K562 (cell line): Measurements from ENCODE around the gene EML2. TPM values are rescaled to one million over a fixed set of nuclear protein-coding genes. Genes with fewer than 3 reads are reported as not detected.

ENCODE experiments used
- CHD4 ChIP-seq: fragments of 200-600 bp; sonication (generic); IDR thresholded peaks from 3 replicates; pipeline ENCODE4 v1.6.1; 2012; ENCODE audit warnings: low read depth, mild to moderate bottlenecking, mixed read lengths, low read length, inconsistent platforms; ENCODE audit not compliant: insufficient read depth, insufficient replicate concordance, poor library complexity, severe bottlenecking
- DLX4 ChIP-seq: fragments of 250-450 bp; sonication (Bioruptor Pico); IDR thresholded peaks from 2 replicates; pipeline ENCODE4 v1.6.1; 2021; ENCODE audit warnings: mild to moderate bottlenecking
- E2F8 ChIP-seq: fragments of 450-650 bp; IDR thresholded peaks from 2 replicates; pipeline ENCODE4 v1.7.1; 2018; ENCODE audit warnings: mild to moderate bottlenecking, low read depth; ENCODE audit not compliant: partially characterized antibody
- EP300 ChIP-seq: IDR thresholded peaks from 2 replicates; pipeline ENCODE4 v1.6.1; 2012; ENCODE audit warnings: low read length, improper control_type of control experiment
- ERF ChIP-seq: fragments of 450-650 bp; formaldehyde crosslinking; IDR thresholded peaks from 2 replicates; pipeline ENCODE4 v1.4.0; 2020; ENCODE audit warnings: mild to moderate bottlenecking, mixed read lengths
- ETV5 ChIP-seq: sonication (generic); formaldehyde crosslinking; IDR thresholded peaks from 2 replicates; pipeline ENCODE4 v1.4.0; 2020; ENCODE audit warnings: low read depth, mild to moderate bottlenecking, missing genetic modification reagents
- HCFC1 ChIP-seq: IDR thresholded peaks from 2 replicates; pipeline ENCODE4 v1.6.1; 2012; ENCODE audit warnings: low read depth, low read length, improper control_type of control experiment
- HDGF ChIP-seq: fragments of 450-650 bp; IDR thresholded peaks from 2 replicates; pipeline ENCODE4 v1.6.1; 2016
- HEY1 ChIP-seq: fragments of 250-450 bp; sonication (Bioruptor Pico); IDR thresholded peaks from 2 replicates; pipeline ENCODE4 v1.5.0; 2020; ENCODE audit warnings: mild to moderate bottlenecking, moderate library complexity, borderline replicate concordance
- KLF13 ChIP-seq: fragments of 450-650 bp; IDR thresholded peaks from 2 replicates; pipeline ENCODE4 v1.6.1; 2016; ENCODE audit warnings: missing genetic modification characterization, low read depth, mild to moderate bottlenecking, missing compliant biosample characterization, moderate library complexity, borderline replicate concordance
- PRMT5 ChIP-seq: sonication (generic); formaldehyde crosslinking; IDR thresholded peaks from 2 replicates; pipeline ENCODE4 v1.5.0; 2020; ENCODE audit warnings: missing genetic modification reagents
- RBM34 ChIP-seq: fragments of 200-400 bp; formaldehyde crosslinking; IDR thresholded peaks from 2 replicates; pipeline ENCODE4 v1.6.1; 2018; ENCODE audit warnings: low read length, borderline replicate concordance; ENCODE audit not compliant: insufficient read depth
- RERE ChIP-seq: sonication (generic); formaldehyde crosslinking; IDR thresholded peaks from 2 replicates; pipeline ENCODE4 v1.8.0; 2023; ENCODE audit warnings: missing genetic modification reagents, mild to moderate bottlenecking, borderline replicate concordance
- SNAPC5 ChIP-seq: fragments of 250-450 bp; sonication (Bioruptor Pico); IDR thresholded peaks from 2 replicates; pipeline ENCODE4 v1.8.0; 2021; ENCODE audit warnings: moderate library complexity, mild to moderate bottlenecking, inconsistent platforms
- SUPT5H ChIP-seq: fragments of 450-650 bp; IDR thresholded peaks from 2 replicates; pipeline ENCODE4 v1.6.1; 2016
- TAF9B ChIP-seq: fragments of 450-650 bp; IDR thresholded peaks from 2 replicates; pipeline ENCODE4 v1.6.1; 2018; ENCODE audit warnings: mild to moderate bottlenecking; ENCODE audit not compliant: partially characterized antibody
- USF2 ChIP-seq: sonication (generic); formaldehyde crosslinking; IDR thresholded peaks from 2 replicates; pipeline ENCODE4 v1.5.0; 2020; ENCODE audit warnings: missing genetic modification reagents
- ZNF12 ChIP-seq: sonication (generic); formaldehyde crosslinking; IDR thresholded peaks from 2 replicates; pipeline ENCODE4 v1.4.0; 2020; ENCODE audit warnings: mild to moderate bottlenecking, missing genetic modification reagents
- ZNF217 ChIP-seq: sonication (generic); formaldehyde crosslinking; IDR thresholded peaks from 2 replicates; pipeline ENCODE4 v1.8.0; 2022; ENCODE audit warnings: mild to moderate bottlenecking, missing genetic modification reagents
- polyA plus RNA-seq, 8 experiments: library from polyadenylated mRNA; depleted of rRNA in 4 of 8; stranded (reverse) in 5 of 8; unstranded in 3 of 8; fragments of >200 nt; fragmentation: Nextera tagmentation in 2 of 8; fragmentation: Illumina TruSeq in 1 of 8; extraction: Ambion mirVana in 2 of 8; extraction: Trizol in 1 of 8; gene quantifications; 2 replicates each; pipeline versions ENCODE4 v1.2.1 to v1.2.3, GENCODE V29; 2011 to 2014; ENCODE audit warnings: inconsistent platforms in 1 of 8, missing spikeins in 1 of 8
- total RNA-seq, 7 experiments: library from RNA; depleted of rRNA in 6 of 7; stranded (reverse); fragments of >200 nt in 6 of 7; fragmentation: Illumina TruSeq in 2 of 7; extraction: Trizol in 2 of 7; gene quantifications; 2 replicates each; pipeline versions ENCODE4 v1.2.1 to v1.2.3, GENCODE V29; 2011 to 2021; ENCODE audit warnings: low replicate concordance in 1 of 7

The EML2 gene
- total and polyA plus RNA-seq, 9 of the 15 experiments (the other 6 are each of a cell fraction or from before 2014, with no cell fraction given) = 2.6 to 69.6 (median 24.8) TPM

- TF ChIP-seq RBM34 (no peak), DLX4 (CRISPR knock-in tag) (no peak), HCFC1 (no peak), E2F8 (no peak), SNAPC5 (CRISPR knock-in tag) (no peak), SUPT5H (peak; percentile 89; the same call in 1 of the 2 replicates), ZNF217 (CRISPR knock-in tag) (no peak), TAF9B (peak; percentile 49), PRMT5 (no peak), EP300 (no peak), ERF (CRISPR knock-in tag) (no peak), ZNF12 (no peak; the same call in 1 of the 2 replicates), ETV5 (CRISPR knock-in tag) (no peak), HEY1 (CRISPR knock-in tag) (no peak), HDGF (peak; percentile 77), CHD4 (no peak), RERE (CRISPR knock-in tag) (no peak), USF2 (CRISPR knock-in tag) (no peak), KLF13 (no peak)
Measured at GRCh38 chr19:45667620-45668341, 28.6 kb upstream of the EML2 start, which contains the start of gene GIPR (continued).
